CD4-positive, CD25-positive, alpha-beta regulatory T cell (primary cell): ENCODE results near the gene TMEM45A. TPM values are rescaled to one million over a fixed set of nuclear protein-coding genes. Genes with fewer than 3 reads are reported as not detected.

Experiments
- ATAC-seq, 2 donors: fragments of 150-1000 bp; cut with Tn5 transposase; one replicate each; pipeline ENCODE4 v1.10.0; 2021; ENCODE audit warnings: low read depth in 2 of 2, moderate number of reproducible peaks in 2 of 2, moderate library complexity in 1 of 2
- DNase-seq, 3 donors: peaks; one replicate each; pipeline versions ENCODE4 v3.0.0 to v3.0.0-alpha.2; 2012 to 2022; ENCODE audit warnings: mixed read lengths in 1 of 3
- H3K27ac ChIP-seq: one replicate; pipeline ENCODE4 v1.7.0; 2013; ENCODE audit warnings: mild to moderate bottlenecking, low read length; ENCODE audit not compliant: insufficient read depth, poor library complexity, severe bottlenecking
- H3K27me3 ChIP-seq: one replicate; pipeline ENCODE4 v1.7.0; 2013; ENCODE audit warnings: low read length; ENCODE audit not compliant: control insufficient read depth, insufficient read depth
- H3K36me3 ChIP-seq: one replicate; pipeline ENCODE4 v1.7.0; 2013; ENCODE audit warnings: mild to moderate bottlenecking, low read length, moderate library complexity; ENCODE audit not compliant: control insufficient read depth, insufficient read depth
- H3K4me1 ChIP-seq: 2 replicates; pipeline ENCODE4 v1.7.0; 2013; ENCODE audit warnings: mild to moderate bottlenecking, low read length; ENCODE audit not compliant: insufficient read depth, control insufficient read depth, poor library complexity, severe bottlenecking
- H3K4me3 ChIP-seq: one replicate; pipeline ENCODE4 v1.7.0; 2013; ENCODE audit warnings: low read depth, mild to moderate bottlenecking, low read length, moderate library complexity
- H3K9me3 ChIP-seq, 2 experiments: 1 replicate in 1 of 2; 2 replicates in 1 of 2; pipeline ENCODE4 v1.7.0; 2013; ENCODE audit warnings: low read length in 2 of 2, mild to moderate bottlenecking in 1 of 2, moderate library complexity in 1 of 2; ENCODE audit not compliant: control insufficient read depth in 2 of 2
- H3K27ac Mint-ChIP-seq, 3 donors: one replicate each; pipeline ENCODE4 v1.8.0; 2020 to 2022; ENCODE audit warnings: mild to moderate bottlenecking in 3 of 3, mixed read lengths in 3 of 3, moderate library complexity in 2 of 3
- H3K27me3 Mint-ChIP-seq: one replicate; pipeline ENCODE4 v1.8.0; 2022; ENCODE audit warnings: mild to moderate bottlenecking, mixed read lengths
- H3K36me3 Mint-ChIP-seq: one replicate; pipeline ENCODE4 v1.8.0; 2020; ENCODE audit warnings: mixed read lengths
- H3K4me1 Mint-ChIP-seq, 4 donors: one replicate each; pipeline ENCODE4 v1.8.0; 2020 to 2022; ENCODE audit warnings: mixed read lengths in 4 of 4, mild to moderate bottlenecking in 1 of 4
- H3K4me3 Mint-ChIP-seq, 4 donors: one replicate each; pipeline ENCODE4 v1.8.0; 2020 to 2022; ENCODE audit warnings: mild to moderate bottlenecking in 4 of 4, mixed read lengths in 4 of 4, moderate library complexity in 3 of 4
- H3K9me3 Mint-ChIP-seq, 7 donors: one replicate each; pipeline ENCODE4 v1.8.0; 2020 to 2022; ENCODE audit warnings: mixed read lengths in 7 of 7, mild to moderate bottlenecking in 3 of 7, moderate library complexity in 2 of 7
- polyA plus RNA-seq, 4 donors: library from polyadenylated mRNA; unstranded; fragments of 300-500 nt; fragmentation: Illumina TruSeq; gene quantifications; one replicate each; pipeline ENCODE4 v1.2.3, GENCODE V29; 2021
- total RNA-seq: library from RNA; stranded (reverse); gene quantifications from one replicate; pipeline ENCODE4 v1.2.3, GENCODE V29; 2022

Gene TMEM45A
- total and polyA plus RNA-seq, 5 donors from 2014 or later = 0.39 TPM; not detected in 4

- no peak overlapping the region for H3K27ac Mint-ChIP-seq
- H3K4me1 ChIP-seq = no peaks in the 10 kb centered on the region
- H3K9me3 Mint-ChIP-seq = peaks cover 0 to 2% (median 0%) of the 10 kb centered on the region in 7 donors
Observed at GRCh38 chr3:100516232-100516631, 23.8 kb downstream of the TMEM45A start.

DNA sequence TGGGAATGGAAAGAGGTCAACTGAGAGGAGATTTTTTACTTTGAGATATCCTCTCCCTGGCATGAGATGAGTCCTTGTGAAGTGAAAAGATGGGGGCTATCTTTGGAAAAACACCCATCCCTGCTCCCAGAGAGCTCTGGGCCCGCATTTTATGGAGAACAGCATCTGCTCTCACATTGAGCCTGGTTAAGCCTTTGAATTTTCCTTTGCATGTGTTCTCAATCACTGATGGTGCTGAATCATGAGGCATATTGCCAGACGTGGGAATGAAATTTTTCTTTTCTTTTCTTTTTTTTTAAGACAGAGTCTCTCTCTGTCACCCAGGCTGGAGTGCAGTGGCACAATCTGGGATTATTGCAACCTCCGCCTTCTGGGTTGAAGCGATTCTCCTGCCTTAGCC lies 24.4 kb downstream of the TMEM45A start:
- Histone ChIP-seq H3K4me1 (no peaks in the 10 kb centered on the region), H3K27ac (no peak overlapping the region), H3K9me3 (no peaks in the 10 kb centered on the region), H3K4me3 (no peak overlapping the region), H3K36me3 (no peaks in the 10 kb centered on the region), H3K27me3 (no peaks in the 10 kb centered on the region)
- Mint-ChIP-seq H3K4me3 (no peak overlapping the region), H3K27ac (no peak overlapping the region), H3K36me3 (no peaks in the 10 kb centered on the region), H3K27me3 (no peaks in the 10 kb centered on the region), H3K9me3 (peaks cover 0 to 2% (median 0%) of the 10 kb centered on the region in 7 donors), H3K4me1 (no peaks in the 10 kb centered on the region)
- ATAC-seq (no peak), DNase-seq (no peak)

More at GRCh38 chr3:100516232-100516631, 23.8 kb downstream of the TMEM45A start:
- Mint-ChIP-seq H3K27me3 (no peaks in the 10 kb centered on the region), H3K4me1 (no peaks in the 10 kb centered on the region), H3K36me3 (no peaks in the 10 kb centered on the region), H3K4me3 (no peak overlapping the region)
- Histone ChIP-seq H3K36me3 (no peaks in the 10 kb centered on the region), H3K4me3 (no peak overlapping the region), H3K27me3 (no peaks in the 10 kb centered on the region), H3K9me3 (no peaks in the 10 kb centered on the region), H3K27ac (no peak overlapping the region)
- DNase-seq (peak in 1 of 3 donors; percentile 2), ATAC-seq (no peak)

GRCh38 chr3:100517276-100517675 lies 24.9 kb downstream of the TMEM45A start:
- Histone ChIP-seq H3K4me3 (no peak overlapping the region), H3K9me3 (no peaks in the 10 kb centered on the region), H3K4me1 (no peaks in the 10 kb centered on the region), H3K27me3 (no peaks in the 10 kb centered on the region), H3K36me3 (no peaks in the 10 kb centered on the region), H3K27ac (no peak overlapping the region)
- ATAC-seq = no peak
- no peak for DNase-seq
- Mint-ChIP-seq H3K36me3 (no peaks in the 10 kb centered on the region), H3K4me1 (no peaks in the 10 kb centered on the region), H3K27ac (no peak overlapping the region), H3K9me3 (peaks cover 0 to 2% (median 0%) of the 10 kb centered on the region in 7 donors), H3K4me3 (no peak overlapping the region), H3K27me3 (no peaks in the 10 kb centered on the region)

- Mint-ChIP-seq H3K36me3 (no peaks in the 10 kb centered on the region), H3K27me3 (no peaks in the 10 kb centered on the region), H3K9me3 (peaks cover 0 to 2% (median 0%) of the 10 kb centered on the region in 7 donors), H3K4me3 (no peak overlapping the region), H3K4me1 (no peaks in the 10 kb centered on the region), H3K27ac (no peak overlapping the region)
- Histone ChIP-seq H3K4me1 (no peaks in the 10 kb centered on the region), H3K27me3 (no peaks in the 10 kb centered on the region), H3K27ac (no peak overlapping the region), H3K4me3 (no peak overlapping the region), H3K36me3 (no peaks in the 10 kb centered on the region), H3K9me3 (no peaks in the 10 kb centered on the region)
- no peak for ATAC-seq
- no peak for DNase-seq
Observed at GRCh38 chr3:100518244-100518643, 25.8 kb downstream of the TMEM45A start.

- H3K27ac Mint-ChIP-seq = peak overlapping the region in 1 of 3 donors; percentile 34
- no peaks in the 10 kb centered on the region for H3K27me3 Mint-ChIP-seq
- Histone ChIP-seq H3K27ac (no peak overlapping the region), H3K27me3 (no peaks in the 10 kb centered on the region), H3K36me3 (no peaks in the 10 kb centered on the region), H3K9me3 (no peaks in the 10 kb centered on the region), H3K4me3 (no peak overlapping the region), H3K4me1 (no peaks in the 10 kb centered on the region)
- H3K4me1 Mint-ChIP-seq = no peaks in the 10 kb centered on the region
- H3K36me3 Mint-ChIP-seq = no peaks in the 10 kb centered on the region
- H3K4me3 Mint-ChIP-seq = no peak overlapping the region
- H3K9me3 Mint-ChIP-seq = peaks cover 0 to 2% (median 0%) of the 10 kb centered on the region in 7 donors
- ATAC-seq = no peak
- DNase-seq = no peak
Observed at GRCh38 chr3:100518983-100519382, 26.6 kb downstream of the TMEM45A start.

DNA sequence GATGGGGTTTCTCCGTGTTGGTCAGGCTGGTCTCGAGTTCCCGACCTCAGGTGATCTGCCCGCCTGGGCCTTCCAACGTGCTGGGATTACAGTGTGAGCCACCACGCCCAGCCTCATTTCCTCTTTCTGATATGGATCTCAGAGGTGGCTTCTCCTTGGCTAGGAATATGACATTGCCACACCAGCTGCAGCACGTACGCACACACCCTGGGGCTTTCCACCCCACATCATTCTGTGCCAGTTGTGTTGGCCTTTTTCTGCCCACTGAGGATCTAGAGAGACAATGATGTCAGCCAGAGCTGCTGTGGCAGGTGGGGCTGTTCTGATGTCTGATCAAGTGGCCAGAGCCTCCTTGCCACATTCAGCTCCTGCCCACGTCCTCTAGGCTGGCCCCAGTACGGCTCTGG lies 29.0 kb downstream of the TMEM45A start:
- Mint-ChIP-seq H3K4me3 (no peak overlapping the region), H3K36me3 (no peaks in the 10 kb centered on the region), H3K4me1 (no peaks in the 10 kb centered on the region), H3K9me3 (peaks cover 0 to 4% (median 0%) of the 10 kb centered on the region in 7 donors), H3K27me3 (no peaks in the 10 kb centered on the region), H3K27ac (no peak overlapping the region)
- H3K9me3 ChIP-seq = no peaks in the 10 kb centered on the region
- H3K36me3 ChIP-seq = no peaks in the 10 kb centered on the region
- DNase-seq = no peak
- peaks cover 2% of the 10 kb centered on the region for H3K27me3 ChIP-seq
- no peaks in the 10 kb centered on the region for H3K4me1 ChIP-seq
- ATAC-seq = no peak
- H3K4me3 ChIP-seq = no peak overlapping the region
- no peak overlapping the region for H3K27ac ChIP-seq

GRCh38 chr3:100522125-100522524 lies 29.7 kb downstream of the TMEM45A start:
- H3K4me1 ChIP-seq = no peaks in the 10 kb centered on the region
- DNase-seq (no peak), ATAC-seq (no peak)
- H3K27me3 ChIP-seq = peaks cover 2% of the 10 kb centered on the region
- Mint-ChIP-seq H3K36me3 (no peaks in the 10 kb centered on the region), H3K27me3 (no peaks in the 10 kb centered on the region), H3K9me3 (peaks cover 0 to 4% (median 0%) of the 10 kb centered on the region in 7 donors), H3K4me1 (no peaks in the 10 kb centered on the region), H3K4me3 (no peak overlapping the region), H3K27ac (no peak overlapping the region)
- no peaks in the 10 kb centered on the region for H3K36me3 ChIP-seq
- no peaks in the 10 kb centered on the region for H3K9me3 ChIP-seq
- no peak overlapping the region for H3K4me3 ChIP-seq
- no peak overlapping the region for H3K27ac ChIP-seq

DNA sequence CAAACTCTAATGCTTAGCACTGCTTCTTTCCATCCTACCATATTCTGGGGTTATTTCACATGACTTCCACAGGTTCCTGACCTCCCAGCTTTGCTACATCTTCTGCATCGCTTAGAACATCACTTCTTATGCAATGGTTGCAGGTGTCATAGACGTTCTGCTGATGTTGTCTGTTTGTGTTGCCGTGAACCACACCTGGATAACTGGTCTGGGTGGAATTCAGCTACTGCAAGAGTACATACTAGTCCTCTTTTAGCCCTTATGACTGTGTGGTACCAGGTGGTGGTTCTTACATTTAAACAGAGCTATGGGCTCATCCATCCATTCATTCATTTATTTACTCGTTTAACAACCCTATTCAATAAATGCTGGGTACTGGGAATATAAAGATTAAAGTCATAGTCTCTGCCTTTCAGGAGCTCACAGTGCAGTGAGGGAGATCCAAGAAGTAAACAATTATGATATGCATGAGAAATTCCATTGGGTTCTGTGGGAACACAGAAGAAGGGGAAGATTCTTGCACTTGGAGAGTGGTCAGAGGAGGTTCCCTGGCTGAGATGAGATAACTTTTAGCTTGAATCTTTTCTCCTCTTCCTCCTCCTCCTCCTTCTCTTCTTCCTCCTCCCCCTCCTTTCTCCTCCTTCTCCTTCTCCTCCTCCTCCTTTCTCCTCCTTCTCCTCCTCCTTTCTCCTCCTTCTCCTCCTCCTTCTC lies 30.8 kb downstream of the TMEM45A start:
- Histone ChIP-seq H3K36me3 (no peaks in the 10 kb centered on the region), H3K27me3 (peaks cover 2% of the 10 kb centered on the region), H3K9me3 (no peaks in the 10 kb centered on the region), H3K4me1 (no peaks in the 10 kb centered on the region), H3K4me3 (no peak overlapping the region), H3K27ac (no peak overlapping the region)
- no peaks in the 10 kb centered on the region for H3K4me1 Mint-ChIP-seq
- H3K9me3 Mint-ChIP-seq = peaks cover 0 to 4% (median 0%) of the 10 kb centered on the region in 7 donors
- H3K36me3 Mint-ChIP-seq = no peaks in the 10 kb centered on the region
- peaks cover 6% of the 10 kb centered on the region for H3K27me3 Mint-ChIP-seq
- DNase-seq (no peak), ATAC-seq (no peak)
- no peak overlapping the region for H3K27ac Mint-ChIP-seq
- no peak overlapping the region for H3K4me3 Mint-ChIP-seq
